ENCODE results near the gene CCIN.
"Not testable (repeated sequence)": the region's sequence is repeated elsewhere in the genome, so short reads cannot be mapped to it uniquely, and the experiment has no call there.

The CCIN gene

DNA sequence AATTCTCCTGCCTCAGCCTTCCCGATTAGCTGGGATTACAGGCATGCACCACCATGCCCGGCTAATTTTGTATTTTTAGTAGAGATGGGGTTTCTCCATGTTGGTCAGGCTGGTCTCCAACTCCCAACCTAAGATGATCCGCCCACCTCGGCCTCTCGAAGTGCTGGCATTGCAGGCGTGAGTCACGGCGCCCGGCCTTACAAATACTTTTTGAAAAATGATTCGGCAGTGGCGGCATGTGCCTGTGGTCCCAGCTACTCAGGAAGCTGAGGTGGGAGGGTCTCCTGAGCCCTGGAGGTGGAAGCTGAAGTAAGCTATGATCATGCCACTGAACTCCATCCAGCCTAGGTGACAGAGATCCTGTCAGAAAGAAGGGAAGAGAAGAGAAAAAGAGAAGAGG lies 9.1 kb upstream of the CCIN start:
- not testable (repeated sequence) for DNase-seq (ENCODE audit: low spot score)

DNA sequence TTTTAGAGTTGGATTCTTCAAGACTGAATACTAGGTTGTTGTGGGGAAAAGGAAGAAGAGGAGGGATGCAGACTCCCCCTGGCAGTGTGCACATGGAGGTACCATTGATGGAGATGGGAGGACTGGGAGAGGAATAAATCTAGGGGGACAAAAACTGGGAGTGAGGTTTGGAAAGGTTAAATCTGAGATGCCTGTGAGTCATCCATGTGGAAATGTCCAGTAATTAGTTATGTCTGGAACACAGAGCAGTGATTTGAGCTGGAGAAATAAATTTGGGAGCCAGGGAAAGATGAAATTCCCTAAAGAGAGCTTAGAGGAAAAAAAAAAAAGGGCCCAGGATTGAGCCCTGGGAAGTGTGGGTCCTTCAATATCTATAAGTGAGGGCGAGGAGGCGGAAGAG lies 8.0 kb upstream of the CCIN start:
- DNase-seq (ENCODE audit: low spot score): no peak

DNA sequence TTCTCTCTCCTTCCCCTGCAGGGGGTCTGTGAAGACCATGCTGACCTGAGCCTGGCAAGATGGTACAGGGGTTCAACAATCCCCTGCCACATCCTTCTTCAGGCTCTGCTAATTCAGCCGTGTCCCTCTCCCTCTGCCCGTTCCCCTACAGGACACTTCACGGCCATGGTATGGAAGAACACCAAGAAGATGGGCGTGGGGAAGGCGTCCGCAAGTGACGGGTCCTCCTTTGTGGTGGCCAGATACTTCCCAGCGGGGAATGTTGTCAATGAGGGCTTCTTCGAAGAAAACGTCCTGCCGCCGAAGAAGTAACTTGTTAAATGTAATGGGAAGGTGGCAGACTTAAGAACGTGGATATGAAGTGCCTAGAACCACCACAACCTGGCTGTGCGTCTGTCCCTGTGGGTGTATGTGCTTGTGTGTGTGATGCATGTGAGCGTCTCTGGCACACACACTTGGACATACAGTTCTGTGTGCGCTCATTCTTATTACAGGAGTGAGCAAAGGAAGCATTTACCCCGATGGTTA lies 6.9 kb upstream of the CCIN start:
- no peak for DNase-seq (ENCODE audit: low spot score)

- no peak for DNase-seq (ENCODE audit: low spot score)
Measured at GRCh38 chr9:36163049-36163785, 6.0 kb upstream of the CCIN start.

- peak; percentile 34 for DNase-seq (ENCODE audit: low spot score)
Measured at GRCh38 chr9:36163786-36164170, 5.4 kb upstream of the CCIN start.

GRCh38 chr9:36164372-36164771 lies 4.8 kb upstream of the CCIN start:
- DNase-seq (ENCODE audit: low spot score): no peak

DNA sequence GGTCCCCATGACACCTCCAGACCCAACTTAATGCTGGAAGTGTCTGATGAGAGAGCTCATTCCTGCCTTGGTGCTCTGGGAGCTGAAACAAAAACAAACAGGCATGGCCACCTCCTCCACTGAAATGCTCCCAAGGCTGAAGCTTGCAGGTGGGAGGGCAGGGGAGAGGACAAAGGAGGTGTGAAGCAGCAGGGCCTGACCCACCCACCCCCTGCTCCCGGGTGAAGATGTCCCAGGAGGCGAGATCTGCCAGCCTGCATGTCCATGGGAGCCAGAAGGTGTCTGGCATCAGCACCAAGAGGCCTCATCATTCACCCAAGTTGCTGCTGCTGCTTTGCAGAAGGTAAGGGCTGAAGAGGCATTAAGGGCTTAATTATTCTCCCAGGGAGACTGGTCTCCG lies 4.2 kb upstream of the CCIN start:
- no peak for DNase-seq (ENCODE audit: low spot score)

GRCh38 chr9:36165826-36166167 lies 3.4 kb upstream of the CCIN start:
- no peak for DNase-seq (ENCODE audit: low spot score)

GRCh38 chr9:36166168-36166927 lies 2.8 kb upstream of the CCIN start:
- DNase-seq (ENCODE audit: low spot score): peak; percentile 59

GRCh38 chr9:36169708-36170107 lies 520 bp downstream of the CCIN start:
- no peak for DNase-seq (ENCODE audit: low spot score)

DNA sequence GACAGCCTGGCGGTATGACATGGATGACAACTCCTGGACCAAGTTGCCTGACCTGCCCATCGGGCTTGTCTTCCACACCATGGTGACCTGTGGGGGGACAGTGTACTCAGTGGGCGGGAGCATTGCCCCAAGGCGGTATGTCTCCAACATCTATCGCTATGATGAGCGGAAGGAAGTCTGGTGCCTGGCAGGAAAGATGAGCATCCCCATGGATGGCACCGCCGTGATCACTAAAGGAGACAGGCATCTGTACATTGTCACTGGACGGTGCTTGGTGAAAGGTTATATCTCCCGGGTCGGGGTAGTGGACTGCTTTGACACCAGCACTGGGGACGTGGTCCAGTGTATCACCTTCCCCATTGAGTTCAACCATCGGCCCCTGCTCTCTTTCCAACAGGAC lies 1.3 kb downstream of the CCIN start:
- DNase-seq (ENCODE audit: low spot score): no peak

DNA sequence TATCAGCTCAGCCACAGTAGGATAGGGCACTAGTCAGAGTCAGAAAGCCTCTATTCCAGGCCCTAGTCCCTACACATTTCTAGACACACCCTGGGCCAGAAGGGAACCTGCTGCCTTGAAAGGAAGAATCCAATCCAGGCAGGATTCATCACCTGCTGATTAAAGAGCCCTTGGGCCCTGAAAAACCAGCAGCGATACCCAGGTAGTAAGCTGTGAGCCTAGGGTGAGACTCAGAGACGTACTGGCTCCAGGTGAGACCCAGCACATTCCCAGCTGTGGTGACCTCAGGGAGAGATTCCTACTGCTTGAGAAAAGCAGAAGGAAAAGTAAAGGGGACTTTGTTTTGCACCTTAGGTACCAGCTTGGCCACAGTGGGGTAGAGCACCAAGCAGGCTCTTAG lies 4.7 kb downstream of the CCIN start:
- no peak for DNase-seq (ENCODE audit: low spot score)

DNA sequence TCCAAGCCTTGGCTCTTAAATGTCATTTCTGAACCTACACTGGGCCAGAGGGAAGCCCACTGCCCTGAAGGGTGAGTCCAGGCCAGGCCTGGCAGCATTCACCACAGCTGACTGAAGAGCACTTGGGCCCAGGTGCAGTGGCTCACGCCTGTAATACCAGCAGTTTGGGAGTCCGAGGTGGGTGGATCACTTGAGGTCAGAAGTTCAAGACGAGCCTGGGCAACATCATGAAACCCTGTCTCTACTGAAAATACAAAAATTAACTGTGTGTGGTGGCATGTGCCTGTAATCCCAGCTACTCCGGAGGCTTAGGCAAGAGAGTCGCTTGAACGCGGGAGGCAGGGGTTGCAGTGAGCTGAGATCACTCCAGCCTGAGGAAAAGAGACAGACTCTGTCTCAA lies 5.1 kb downstream of the CCIN start:
- DNase-seq (ENCODE audit: low spot score): no peak

- DNase-seq (ENCODE audit: low spot score): no peak
Measured at GRCh38 chr9:36174731-36175130, 5.5 kb downstream of the CCIN start.

GRCh38 chr9:36175209-36175608 lies 6.0 kb downstream of the CCIN start:
- not testable (repeated sequence) for DNase-seq (ENCODE audit: low spot score)

GRCh38 chr9:36176496-36176895 lies 7.3 kb downstream of the CCIN start:
- not testable (repeated sequence) for DNase-seq (ENCODE audit: low spot score)

DNA sequence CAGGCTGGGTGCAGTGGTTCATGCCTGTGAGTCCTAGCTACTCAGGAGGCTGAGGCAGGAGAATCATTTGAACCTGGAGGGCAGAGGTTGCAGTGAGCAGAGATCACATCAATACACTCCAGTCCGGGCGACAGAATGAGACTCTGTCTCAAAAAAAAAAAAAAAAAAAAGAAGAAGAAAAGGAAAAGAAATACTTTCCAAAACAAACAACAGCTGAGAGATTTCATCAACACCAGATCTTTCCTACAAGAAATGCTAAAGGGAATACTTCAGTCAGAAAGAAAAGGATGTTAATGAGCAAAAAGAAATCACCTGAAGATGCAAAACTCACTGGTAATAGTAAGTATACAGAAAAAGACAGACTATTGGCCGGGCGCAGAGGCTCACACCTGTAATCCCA lies 8.4 kb downstream of the CCIN start:
- no peak for DNase-seq (ENCODE audit: low spot score)

- DNase-seq (ENCODE audit: low spot score): not testable (repeated sequence)
Measured at GRCh38 chr9:36180243-36180642, 11.1 kb downstream of the CCIN start.

DNA sequence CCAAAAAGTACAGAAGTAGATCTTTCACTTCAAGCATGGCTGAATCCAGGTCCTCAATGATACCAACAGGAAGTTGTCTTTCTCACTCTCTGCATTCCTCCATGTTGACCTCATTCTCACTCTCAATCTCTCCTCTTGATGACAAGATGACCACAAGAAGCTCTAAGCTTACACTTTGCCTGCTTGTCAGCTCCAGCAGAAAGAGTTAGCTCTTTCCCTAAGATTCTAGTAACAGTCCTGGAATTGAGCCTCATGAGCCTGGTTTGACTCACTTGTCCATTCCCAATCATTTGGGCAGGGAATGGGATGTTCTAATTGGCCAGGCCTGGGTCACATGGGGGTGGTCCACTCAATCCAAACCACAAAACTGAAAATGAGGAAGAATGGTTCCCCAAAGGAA lies 18.2 kb downstream of the CCIN start:
- DNase-seq (ENCODE audit: low spot score): peak; percentile 56

GRCh38 chr9:36188212-36188611 lies 19.0 kb downstream of the CCIN start:
- no peak for DNase-seq (ENCODE audit: low spot score)

- DNase-seq (ENCODE audit: low spot score): peak; percentile 37
Measured at GRCh38 chr9:36189976-36190375, 20.8 kb downstream of the CCIN start.

- DNase-seq (ENCODE audit: low spot score): peak; percentile 99
Measured at GRCh38 chr9:36190388-36191289, 21.5 kb downstream of the CCIN start, which contains the start of gene CLTA. CLTA (plus strand) TSS chr9:36190921; CDS start chr9:36191057, 136 bp downstream.
